NCI-H748 treated with DMSO at 0.1 percent for 48 hours (cell line): ENCODE results near the gene NPPB.

ENCODE experiments used
- DNase-seq: peaks from one replicate; lab custom pipeline; 2025; lab: John Stamatoyannopoulos, UW

Gene NPPB

DNA sequence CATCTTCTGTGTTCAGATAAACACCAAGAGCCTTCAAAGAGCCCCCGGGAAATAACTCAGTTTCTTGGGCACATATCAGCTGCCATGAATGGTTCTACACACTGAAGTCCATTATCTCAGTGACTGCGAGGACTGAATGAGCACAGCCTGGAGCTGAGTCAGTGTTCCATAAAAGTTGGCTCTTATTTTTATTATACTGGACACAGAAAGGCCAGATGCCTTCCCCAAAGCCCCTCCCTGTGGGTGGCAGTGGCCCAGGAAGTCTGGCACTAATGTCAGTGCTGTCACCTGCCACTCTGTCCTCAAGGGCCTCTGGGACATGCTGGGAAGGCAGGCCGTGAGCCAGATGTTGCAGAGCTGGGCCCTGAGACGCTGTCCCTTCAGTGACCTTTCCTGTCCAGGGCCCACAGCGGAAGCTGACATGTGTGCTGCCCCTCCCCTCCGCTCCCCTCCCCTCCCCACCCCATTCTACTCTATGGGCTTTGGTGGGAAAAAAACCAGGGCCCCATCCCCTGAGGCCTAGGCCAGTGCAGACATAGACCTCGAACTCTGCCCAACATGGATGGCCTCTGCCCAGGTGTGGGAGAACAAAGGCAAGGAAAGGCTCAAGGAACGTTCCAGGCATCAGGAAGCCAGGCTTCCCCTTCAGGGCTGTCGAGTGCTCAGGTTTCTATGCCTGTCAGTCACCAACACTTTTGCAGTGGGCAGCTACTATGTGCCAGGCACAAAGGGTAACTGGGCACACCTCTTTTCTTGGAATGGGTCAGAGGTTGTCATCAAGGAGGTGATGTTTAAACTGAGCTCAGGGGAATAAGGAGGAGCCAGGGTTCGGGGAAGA, 22.4 kb upstream of the NPPB start:
- no peak for DNase-seq

DNA sequence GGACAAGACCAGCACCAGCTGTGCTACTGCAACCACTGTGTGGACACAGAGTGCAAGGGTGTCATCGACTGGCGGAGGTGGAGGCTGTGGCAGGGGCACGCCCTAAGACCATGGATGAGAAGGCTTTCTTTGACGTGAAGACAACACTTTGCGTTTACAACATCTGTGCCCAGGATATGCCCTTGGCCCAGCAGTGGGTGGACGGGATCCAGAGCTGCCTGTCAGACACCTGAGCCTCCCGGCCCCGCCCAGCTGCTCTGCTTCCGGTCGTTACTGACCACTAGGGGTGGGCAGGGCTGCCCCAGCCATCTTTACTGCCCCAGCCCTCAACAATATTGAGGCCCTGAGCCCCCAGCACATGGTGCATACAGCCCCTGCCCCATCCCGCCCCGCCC, 21.4 kb upstream of the NPPB start:
- DNase-seq = no peak

DNA sequence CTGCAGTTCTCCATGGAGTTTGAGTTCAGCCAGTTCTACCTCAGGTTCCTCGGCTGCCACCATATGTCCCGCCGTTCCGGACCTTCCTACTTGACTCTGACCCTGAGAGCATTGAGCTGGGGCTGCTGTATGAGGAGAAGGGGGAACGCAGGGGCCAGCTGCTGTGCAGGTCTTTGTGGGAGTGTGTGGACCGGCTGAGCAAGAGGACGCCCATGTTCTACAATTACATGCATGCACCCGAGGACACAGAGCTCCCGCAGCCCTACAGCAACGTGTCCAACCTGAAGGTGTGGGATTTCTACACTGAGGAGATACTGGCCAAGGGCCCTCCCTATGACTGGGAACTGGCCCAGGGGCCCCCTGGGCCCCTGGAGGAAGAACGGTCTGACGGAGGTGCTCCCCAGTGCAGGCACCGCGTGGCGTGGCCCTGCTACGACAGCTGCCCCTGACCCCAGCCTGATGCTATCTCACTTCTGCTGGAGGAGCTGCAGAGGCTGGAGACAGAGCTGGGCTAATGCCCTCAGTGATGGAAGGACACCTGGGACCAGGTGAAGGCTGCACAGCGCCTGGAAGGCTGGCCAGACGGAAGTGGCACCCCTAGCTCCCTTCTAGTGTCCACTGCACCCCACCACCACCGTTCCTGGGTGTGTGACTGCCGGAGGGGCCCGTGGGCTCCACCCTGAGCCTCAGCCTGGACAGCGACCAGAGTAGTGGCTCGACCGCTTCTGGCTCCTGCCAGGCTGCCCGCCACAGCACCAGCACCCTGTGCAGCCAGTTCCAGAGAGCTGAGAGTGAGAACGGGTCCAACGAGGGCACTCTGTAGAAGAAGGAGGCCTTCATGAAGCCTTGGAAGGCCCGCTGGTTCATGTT, 20.8 kb upstream of the NPPB start:
- DNase-seq = no peak

DNA sequence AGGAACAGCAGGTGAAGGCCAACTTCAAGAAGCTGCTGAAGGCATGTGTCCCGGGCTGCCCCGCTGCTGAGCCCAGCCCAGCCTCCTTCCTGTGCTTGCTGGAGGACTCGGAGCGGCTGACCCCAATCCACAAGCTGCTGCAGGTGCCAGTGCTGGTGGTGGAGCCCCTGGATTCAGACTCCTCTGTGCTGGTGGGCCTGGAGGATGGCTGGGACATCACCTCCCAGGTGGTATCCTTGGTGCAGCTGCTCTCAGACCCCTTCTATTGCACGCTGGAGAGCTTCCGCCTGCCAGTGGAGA, 20.1 kb upstream of the NPPB start:
- DNase-seq = no peak

DNA sequence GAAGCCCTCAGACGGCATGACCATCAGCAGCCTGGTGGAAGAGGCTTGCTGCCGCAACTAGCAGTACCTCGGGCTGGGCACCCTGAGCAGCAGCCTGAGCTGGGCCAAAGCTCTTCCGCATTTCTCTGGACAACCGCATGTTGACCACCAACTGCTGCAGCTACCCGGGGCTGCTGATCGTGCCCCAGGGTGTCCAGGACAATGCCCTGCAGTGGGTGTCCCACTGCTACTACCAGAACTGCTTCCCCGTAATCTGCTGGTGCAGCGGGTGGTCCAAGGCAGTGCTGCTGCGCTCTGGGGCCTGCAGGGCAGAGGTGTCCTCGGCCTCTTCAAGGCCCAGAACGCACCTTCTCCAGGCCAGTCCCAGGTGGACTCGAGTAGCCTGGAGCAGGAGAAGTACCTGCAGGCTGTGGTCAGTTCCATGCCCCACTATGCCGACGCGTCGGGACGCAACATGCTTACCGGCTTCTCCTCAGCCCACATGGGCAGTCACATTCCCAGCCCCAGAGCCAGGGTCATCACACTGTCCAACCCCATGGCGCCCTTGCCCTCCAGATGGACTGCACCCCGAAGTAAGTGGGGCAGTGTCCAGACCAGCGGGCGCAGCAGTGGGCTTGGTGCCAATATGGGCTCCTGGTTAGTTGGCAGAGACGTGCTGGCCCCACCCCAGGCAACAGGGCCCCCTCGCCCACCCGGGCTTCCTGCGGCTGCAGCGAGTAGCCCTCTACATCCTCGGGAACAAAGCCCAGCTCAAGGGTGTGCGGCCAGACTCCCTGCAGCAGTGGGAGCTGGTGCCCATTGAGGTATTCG, 19.5 kb upstream of the NPPB start:
- DNase-seq = no peak

DNA sequence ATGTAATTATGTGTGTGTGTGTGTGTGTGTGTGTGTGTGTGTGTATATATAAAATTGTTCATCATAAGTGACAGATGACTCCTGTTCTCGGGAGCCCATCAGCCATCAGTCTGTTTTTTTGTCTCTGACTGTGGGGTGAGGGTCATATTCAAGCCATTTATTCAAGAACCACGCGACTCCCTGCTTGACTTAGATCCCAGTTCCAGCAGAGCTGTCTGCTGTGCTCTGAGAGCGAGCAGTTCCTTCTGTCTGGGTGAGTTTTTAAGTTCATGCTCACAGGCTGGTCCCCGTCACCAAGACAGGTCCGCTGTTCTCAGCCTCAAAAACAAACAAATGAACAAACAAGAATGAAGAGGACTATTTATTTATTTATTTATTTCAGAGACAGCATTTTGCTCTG, 18.3 kb upstream of the NPPB start:
- DNase-seq = no peak

DNA sequence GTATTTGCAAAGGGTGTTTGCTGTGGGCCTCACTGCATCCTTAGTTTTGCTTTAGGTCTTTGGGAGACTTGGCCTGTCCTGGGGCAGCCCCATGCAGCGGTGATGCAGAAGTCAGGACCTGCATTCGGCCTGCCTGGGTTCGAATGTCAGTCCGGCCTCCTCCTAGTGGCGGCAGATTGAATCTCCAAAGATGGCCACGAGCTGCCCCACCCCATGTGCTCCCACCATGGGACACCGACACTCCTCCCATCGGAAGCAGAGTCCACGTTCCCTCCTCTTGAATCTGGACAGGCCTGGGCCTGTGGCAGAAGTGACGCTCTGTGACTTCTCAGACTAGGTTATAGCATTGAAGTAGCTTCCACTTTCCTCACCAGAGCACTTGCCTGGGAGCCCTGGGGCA, 16.3 kb upstream of the NPPB start:
- DNase-seq = no peak

DNA sequence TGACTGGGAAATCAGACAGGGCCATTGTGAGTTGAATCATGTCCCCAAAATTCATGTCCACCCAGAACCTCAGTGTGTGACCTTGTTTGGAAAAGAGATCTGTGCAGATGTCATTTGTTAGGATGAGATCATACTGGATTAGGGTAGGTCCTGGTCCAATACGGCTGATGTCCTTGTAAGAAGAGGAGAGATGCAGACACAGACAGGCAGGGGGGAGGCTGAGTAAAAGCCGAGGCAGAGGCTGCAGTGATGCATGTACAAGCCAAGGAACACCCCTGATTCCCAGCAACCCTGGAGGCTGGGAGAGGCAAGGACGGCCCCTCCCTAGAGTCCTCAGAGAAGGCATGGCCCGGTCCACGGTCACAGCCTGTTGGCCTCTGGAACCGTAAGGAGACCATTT, 15.9 kb upstream of the NPPB start:
- DNase-seq = no peak

DNA sequence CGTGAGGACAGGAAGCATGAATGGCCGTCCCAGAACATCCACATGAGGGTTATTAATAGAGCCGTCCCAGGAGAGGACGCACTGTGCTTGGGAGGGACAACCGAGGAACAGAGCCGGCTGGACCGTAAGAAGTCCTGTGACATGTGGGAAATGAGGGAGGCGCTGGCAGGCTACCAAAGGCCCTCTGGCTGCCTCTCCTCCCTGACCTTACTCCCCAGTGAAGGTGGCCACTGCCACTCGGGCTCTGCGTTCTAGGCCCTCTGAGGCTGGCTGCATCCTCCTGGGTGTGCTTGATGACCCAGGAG, 15.5 kb upstream of the NPPB start:
- DNase-seq = no peak

DNA sequence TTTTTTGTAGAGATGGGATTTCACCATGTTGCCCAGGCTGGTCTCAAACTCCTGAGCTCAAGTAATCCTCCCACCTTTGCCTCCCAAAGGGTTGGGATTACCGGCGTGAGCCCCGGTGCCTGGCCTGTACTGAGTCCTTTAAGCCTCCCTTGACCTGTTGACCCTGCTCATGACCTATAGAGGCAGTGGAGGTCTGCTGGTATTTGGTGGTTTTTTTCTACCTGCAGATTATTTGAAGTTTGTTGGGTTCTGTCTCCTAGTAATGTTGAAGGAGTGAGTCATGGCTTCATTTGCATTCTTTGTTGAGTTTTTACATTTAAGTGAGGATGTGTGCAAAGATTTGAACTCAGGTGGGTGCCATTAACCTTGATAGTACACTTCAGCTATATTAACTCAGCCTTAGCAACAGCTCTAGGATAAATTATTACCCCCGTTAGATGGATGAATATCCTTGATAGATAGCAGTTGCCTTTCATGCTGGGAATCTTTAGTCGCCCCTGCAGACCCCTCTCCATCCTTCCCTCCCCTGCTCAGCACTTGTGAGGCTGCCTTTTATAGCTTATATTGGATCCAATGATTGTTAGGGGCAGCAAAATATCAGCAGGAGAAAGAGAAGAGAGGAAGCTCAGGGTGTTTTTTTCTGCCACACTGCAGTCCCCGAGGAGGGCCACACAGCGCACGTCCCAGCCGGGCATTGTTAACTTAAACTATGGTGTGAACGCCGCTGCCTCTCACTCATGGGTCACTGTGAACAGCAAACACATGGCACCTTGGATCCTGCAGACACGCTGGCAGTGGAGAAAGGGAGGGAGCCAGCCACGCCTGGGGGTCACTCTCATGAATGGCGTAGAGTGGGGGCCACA, 14.9 kb upstream of the NPPB start:
- DNase-seq = no peak

DNA sequence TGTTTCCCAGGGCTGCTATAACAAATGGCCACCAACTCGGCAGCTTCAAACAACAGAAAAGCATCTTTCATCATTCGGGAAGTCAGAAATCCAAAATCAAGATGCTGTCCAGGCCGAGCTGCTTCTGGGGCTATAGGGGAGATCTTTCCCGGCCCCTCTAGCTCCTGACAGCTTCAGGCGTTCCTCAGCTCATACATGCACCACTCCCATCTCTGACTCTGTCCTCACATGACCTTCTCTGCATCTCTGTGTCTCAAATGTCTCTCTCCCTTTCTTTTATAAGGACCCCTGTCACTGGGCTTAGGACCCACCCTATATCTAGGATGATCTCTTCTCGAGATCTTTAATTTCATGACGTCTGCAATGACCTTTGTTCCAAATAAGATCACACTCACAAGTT, 13.8 kb upstream of the NPPB start:
- DNase-seq = no peak

DNA sequence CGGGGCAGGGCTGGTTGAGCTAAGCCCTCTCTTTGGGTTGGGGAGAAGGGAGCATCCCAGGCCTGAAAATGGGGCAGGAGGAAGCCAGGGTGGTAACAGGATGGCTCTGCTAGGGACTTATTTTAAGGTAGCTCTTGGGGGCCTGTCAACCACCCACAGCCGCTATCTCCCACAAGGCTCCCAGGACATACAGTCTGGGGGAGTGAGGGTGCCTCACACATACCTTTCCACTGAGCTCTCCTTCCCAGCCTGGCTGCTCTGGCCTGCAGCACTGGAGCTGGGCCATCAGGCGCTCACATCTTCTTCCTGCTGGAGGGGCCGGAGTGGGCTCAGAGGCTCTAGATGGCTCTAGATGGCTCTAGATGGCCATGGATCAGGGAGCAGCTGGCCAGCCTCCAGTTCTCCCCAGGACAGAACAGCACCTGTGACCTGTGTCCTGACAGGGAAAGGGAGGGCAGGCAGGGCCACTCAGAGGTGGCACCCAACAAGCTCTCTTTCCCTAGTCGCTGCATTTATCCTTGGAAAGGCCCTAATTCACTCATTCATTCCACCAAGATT, 11.0 kb upstream of the NPPB start:
- DNase-seq = no peak

DNA sequence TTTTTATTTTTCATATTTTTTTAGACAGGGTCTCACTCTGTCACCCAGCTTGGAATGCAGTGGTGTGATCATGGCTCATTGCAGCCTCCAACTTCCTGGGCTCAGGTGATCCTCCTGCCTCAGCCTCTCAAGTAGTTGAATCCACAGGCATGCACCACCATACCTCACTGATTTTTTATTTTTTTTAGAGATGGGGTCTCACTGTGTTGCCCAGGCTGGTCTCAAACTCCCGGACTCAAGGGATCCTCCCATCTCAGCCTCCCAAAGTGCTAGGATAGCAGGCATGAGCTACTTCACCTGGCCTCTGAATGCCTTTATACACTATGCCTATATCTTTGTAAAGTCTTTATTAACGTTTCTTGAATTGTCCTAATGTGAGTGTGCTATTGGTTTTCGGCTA, 10.4 kb upstream of the NPPB start:
- DNase-seq = no peak

DNA sequence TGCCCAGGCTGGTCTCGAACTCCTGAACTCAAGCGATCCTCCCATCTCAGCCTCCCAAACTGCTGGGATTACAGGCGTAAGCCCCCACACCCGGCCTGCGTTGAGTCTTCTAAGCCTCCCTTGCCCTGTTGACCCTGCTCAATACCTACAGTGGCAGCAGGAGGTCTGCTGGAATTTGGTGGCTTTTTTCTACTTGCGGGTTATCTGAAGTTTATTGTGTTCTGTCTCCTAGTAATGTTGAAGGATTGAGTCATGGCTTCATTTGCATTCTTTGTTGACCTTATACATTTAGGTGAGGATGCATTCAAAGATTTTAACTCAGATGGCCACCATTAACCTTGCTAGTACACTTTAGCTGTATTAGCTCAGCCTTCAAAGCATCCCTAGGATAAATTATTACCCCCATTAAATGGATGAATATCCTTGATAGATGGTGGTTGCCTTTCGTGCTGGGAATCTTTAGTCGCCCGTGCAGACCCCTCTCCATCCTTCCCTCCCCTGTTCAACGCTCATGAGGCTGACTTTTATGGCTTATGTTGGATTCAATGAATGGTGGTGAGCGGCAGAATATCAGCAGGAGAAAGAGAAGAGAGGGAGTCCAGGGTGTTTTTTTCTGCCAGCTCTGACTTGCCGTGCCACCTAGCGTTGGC, 9.7 kb upstream of the NPPB start:
- no peak for DNase-seq

DNA sequence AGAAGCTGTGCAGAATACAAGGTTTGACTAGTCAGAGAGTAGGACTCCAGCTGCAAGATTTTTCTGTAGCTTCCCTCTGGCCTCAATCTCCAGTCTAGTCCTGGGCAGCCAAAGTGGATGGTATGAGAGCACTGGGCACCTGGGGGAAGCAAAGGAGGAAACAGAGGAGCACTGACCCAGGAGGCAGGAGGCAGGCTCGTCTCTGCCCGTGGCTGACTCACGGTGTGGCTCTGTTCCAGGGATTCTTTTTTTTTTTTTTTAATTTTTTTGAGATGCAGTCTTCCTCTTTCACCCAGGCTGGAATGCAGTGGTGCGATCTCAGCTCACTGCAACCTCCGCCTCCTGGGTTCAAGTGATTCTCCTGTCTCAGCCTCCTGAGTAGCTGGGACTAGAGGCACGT, 4.1 kb upstream of the NPPB start:
- no peak for DNase-seq

DNA sequence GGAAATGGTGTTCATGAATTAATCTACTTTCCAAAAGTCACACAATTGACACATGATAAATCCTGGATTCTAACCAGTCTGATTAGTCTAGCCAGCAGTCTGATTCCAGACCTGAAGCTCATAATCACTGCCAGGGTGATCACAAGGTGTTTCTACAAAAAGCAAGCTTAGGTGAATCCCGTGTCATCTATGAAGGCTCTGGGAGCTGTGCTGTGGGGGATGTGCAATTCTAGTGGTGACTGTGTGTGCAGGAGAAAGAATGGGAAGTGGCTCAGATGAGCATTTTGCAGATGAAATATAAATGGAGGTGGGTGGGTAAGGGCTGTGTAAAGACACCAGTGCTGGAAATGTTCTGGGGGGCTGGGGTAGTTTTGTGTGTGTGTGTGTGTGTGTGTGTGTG, 1.8 kb upstream of the NPPB start:
- no peak for DNase-seq

DNA sequence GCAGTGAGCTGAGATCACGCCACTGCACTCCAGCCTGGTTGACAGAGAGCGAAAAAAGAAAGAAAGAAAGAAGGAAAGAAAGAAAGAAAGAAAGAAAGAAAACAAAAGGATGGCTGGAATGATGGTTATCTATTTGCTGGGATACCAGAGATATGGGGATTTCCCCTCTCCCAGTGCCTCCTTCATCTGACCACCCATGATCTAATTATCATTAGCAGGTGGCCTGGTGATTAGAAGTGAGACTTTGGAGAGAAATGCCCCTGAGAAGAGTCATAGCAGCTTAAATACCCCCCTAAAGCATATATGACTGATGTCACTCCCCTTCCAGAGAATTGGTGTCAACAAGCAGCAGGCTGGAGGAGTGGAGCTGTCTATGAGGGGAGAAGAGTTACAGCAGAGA, 1.3 kb upstream of the NPPB start:
- DNase-seq = no peak

DNA sequence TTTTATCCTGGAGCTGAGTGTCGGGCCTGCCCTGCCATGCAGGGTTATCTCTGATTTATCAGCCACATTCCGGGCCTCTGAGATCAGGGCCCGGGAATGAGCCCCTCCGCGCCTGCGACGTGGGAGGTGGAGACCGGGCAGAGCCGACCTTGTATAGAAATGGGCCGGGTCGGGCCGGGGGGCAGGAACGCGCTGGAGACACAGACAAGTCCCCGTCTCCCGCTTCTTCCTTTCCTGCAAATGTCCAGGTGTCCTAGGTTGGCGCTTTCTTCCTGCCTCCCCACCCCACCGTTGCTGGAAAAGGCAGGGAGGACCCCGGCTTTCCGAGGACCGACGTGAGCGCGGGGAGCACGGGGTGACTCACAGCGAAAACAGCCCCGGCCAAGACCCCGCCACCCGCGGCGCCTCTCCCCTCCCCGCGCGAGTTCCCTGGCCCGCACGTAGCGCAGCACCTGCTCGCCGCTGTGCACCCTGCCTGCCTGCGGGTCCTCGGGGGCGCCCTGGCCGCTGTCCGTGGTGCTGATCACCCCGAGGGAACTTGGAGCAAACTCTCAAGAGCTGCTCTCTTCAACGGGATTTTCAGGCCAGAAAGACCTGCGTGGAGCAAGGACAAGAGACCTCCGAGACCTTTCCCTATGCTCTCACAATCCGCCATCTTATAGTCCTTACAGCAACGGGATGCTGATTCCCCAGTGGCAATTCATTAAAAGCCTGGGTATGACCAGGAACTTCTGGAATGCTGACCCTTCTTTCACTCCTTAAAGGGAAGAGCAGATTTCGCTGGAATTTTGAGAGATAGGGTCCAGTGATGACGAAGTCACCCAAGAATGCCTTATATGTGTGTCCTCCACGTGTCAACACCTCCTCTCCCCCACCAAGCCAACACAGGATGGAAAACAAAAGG, 475 bp upstream of the NPPB start:
- DNase-seq = no peak

DNA sequence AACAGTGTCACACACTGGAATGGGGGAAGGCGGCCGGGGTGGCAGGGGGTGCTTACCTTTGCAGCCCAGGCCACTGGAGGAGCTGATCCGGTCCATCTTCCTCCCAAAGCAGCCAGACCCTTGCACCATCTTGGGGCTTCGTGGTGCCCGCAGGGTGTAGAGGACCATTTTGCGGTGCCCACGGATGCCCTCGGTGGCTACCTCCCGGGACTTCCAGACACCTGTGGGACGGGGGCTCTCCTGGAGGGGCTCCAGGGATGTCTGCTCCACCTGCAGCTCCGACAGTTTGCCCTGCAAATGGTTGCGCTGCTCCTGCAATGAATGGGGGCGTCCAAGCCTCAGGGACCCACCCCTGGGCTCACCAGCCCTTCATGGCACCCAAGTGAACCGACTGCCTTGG, 587 bp downstream of the NPPB start:
- no peak for DNase-seq

DNA sequence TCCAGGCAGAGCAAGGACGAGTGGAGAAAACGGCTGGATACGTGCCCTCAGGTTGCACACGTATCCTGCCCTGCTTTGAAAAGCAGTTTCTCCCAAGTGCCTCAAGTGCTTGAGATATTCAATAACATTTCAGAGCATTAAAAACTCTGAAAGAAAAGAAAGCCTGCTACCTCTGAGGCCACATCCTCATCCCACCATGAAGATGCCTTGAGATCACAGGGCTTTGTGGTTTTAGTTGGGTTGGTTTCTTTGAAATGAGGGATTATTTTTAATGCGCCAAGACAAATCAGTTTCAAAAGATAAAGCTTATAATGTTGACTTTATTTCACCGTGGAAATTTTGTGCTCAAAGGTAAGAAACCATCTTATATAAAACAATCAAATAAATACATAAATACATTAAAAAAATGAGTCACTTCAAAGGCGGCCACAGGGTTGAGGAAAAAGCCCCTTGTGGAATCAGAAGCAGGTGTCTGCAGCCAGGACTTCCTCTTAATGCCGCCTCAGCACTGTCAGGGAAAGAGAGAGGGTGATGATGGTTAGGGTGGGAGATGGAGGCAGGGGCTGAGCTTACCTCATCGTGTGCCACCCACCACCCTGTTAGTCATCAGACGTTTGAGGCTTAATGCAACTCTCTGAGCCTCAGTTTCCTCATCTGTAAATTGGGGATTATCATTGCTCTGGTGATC, 1.4 kb downstream of the NPPB start:
- no peak for DNase-seq
